ENCODE measurements around the gene HELZ2. TPM values are rescaled to one million over a fixed set of nuclear protein-coding genes. Genes with fewer than 3 reads are reported as not detected.

Gene HELZ2
- total RNA-seq, 1 experiment from 2014 or later, result 33.4 TPM

DNA sequence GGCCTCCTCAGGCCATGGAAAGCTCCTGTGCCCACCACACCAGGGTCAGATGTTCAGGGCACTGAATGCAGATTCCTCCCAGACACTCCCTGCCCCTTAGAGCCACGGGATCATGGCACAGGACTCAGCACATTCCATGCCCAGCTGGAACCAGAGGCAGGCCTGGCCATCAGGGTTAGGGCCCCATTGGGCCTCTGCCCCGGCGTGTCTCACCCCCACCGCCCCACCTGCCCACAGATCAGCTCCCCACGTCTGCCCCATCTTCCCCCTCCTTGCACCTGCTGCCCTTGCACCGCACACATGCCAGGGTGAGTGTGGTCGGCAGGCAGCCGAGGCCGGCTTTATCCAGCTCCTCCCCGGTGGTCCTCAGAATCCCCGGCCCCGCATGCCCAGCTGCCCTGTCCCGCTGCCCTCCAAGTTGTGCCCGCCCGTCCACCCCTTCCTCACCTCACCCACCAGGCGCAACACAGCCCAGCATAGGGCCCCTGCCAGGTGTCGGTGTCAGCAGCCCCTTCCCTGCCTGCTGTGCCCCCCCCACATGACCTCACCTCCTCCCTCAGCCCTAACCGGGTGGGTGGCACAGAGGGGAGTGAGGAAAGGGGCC is 24.3 kb downstream of the HELZ2 start:
- BruUV-seq (replicated peaks), result no TSS peak
- no peak for DNase-seq
- Histone ChIP-seq H3K9ac (ENCODE audit: low read length) (no peak overlapping the region), H3K4me2 (ENCODE audit: low read length) (no peak overlapping the region), H3K9me2 (replicated peaks; ENCODE audit: low read length) (no peaks in the 10 kb centered on the region), H3K4me1 (ENCODE audit: insufficient read depth, low read length) (peaks cover 29% of the 10 kb centered on the region), H3K36me3 (ENCODE audit: low read depth, low read length) (no peaks in the 10 kb centered on the region), H3K4me3 (ENCODE audit: low read length) (no peak overlapping the region), H3F3A (ENCODE audit: low read length, unreplicated experiment) (no peaks in the 10 kb centered on the region), H3K27ac (ENCODE audit: low read length) (no peak overlapping the region), H3K79me2 (ENCODE audit: low read length) (no peaks in the 10 kb centered on the region), H2AFZ (ENCODE audit: low read length) (no peak overlapping the region), H3K9me3 (ENCODE audit: low read length) (no peaks in the 10 kb centered on the region), H3K27me3 (ENCODE audit: low read length) (no peaks in the 10 kb centered on the region), H4K20me1 (ENCODE audit: low read length) (no peaks in the 10 kb centered on the region)
- CTCF ChIA-PET, result no interaction called here
- POLR2A ChIA-PET (ENCODE audit: unreplicated experiment), result no interaction called here
- intact Hi-C loops (cut with micrococcal nuclease), result no loop called here
- TF ChIP-seq, protein P1, sequence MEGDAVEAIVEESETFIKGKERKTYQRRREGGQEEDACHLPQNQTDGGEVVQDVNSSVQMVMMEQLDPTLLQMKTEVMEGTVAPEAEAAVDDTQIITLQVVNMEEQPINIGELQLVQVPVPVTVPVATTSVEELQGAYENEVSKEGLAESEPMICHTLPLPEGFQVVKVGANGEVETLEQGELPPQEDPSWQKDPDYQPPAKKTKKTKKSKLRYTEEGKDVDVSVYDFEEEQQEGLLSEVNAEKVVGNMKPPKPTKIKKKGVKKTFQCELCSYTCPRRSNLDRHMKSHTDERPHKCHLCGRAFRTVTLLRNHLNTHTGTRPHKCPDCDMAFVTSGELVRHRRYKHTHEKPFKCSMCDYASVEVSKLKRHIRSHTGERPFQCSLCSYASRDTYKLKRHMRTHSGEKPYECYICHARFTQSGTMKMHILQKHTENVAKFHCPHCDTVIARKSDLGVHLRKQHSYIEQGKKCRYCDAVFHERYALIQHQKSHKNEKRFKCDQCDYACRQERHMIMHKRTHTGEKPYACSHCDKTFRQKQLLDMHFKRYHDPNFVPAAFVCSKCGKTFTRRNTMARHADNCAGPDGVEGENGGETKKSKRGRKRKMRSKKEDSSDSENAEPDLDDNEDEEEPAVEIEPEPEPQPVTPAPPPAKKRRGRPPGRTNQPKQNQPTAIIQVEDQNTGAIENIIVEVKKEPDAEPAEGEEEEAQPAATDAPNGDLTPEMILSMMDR (conservative IDR thresholded peaks at IDR 0.05; ENCODE audit: low read depth, low read length), result no peak
- TF ChIP-seq EZH2 (IDR thresholded peaks at IDR 0.05; ENCODE audit: low read length, unreplicated experiment), result no peak
- no peak for TF ChIP-seq EZH2phosphoT487 (IDR thresholded peaks at IDR 0.05; ENCODE audit: borderline replicate concordance, low read length)
- ATAC-seq, result no peak

DNA sequence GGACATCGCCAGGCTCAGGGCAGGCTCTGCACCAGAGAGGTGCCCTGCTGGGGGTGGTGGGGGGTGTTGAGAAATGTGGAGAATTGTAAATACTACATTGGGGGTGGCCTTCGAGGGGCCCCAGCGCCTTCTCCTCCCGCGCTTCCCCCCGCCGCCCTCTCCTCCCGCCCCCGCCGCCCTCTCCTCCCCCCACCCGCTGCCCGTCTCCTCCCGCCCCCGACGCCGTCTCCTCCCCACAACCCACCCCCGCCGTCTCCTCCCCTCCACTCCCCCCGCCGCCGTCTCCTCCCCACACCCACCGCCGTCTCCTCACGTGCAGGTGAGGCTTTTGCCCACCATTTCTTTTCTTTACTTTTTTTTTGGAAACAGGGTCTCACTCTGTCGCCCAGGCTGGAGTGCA is 25.0 kb downstream of the HELZ2 start:
- CTCF ChIA-PET, result no interaction called here
- H3K9me2 ChIP-seq (replicated peaks; ENCODE audit: low read length), result no peaks in the 10 kb centered on the region
- H2AFZ ChIP-seq (ENCODE audit: low read length), result no peak overlapping the region
- DNase-seq (no peak), ATAC-seq (no peak)
- no peak overlapping the region for H3K4me3 ChIP-seq (ENCODE audit: low read length)
- no TSS peak for BruUV-seq (replicated peaks)
- no peak overlapping the region for H3K9ac ChIP-seq (ENCODE audit: low read length)
- no peaks in the 10 kb centered on the region for H3K36me3 ChIP-seq (ENCODE audit: low read depth, low read length)
- H3K27ac ChIP-seq (ENCODE audit: low read length), result no peak overlapping the region
- H3K4me2 ChIP-seq (ENCODE audit: low read length), result no peak overlapping the region
- H3K4me1 ChIP-seq (ENCODE audit: insufficient read depth, low read length), result peaks cover 36% of the 10 kb centered on the region
- no peaks in the 10 kb centered on the region for H3F3A ChIP-seq (ENCODE audit: low read length, unreplicated experiment)
- intact Hi-C loops (cut with micrococcal nuclease), result no loop called here
- no peaks in the 10 kb centered on the region for H3K27me3 ChIP-seq (ENCODE audit: low read length)
- POLR2A ChIA-PET (ENCODE audit: unreplicated experiment), result no interaction called here
- H4K20me1 ChIP-seq (ENCODE audit: low read length), result no peaks in the 10 kb centered on the region
- no peaks in the 10 kb centered on the region for H3K9me3 ChIP-seq (ENCODE audit: low read length)
- TF ChIP-seq, protein P1 (conservative IDR thresholded peaks at IDR 0.05; ENCODE audit: low read depth, low read length), result no peak
- TF ChIP-seq EZH2phosphoT487 (IDR thresholded peaks at IDR 0.05; ENCODE audit: borderline replicate concordance, low read length) (no peak), EZH2 (IDR thresholded peaks at IDR 0.05; ENCODE audit: low read length, unreplicated experiment) (no peak)
- H3K79me2 ChIP-seq (ENCODE audit: low read length), result no peaks in the 10 kb centered on the region

DNA sequence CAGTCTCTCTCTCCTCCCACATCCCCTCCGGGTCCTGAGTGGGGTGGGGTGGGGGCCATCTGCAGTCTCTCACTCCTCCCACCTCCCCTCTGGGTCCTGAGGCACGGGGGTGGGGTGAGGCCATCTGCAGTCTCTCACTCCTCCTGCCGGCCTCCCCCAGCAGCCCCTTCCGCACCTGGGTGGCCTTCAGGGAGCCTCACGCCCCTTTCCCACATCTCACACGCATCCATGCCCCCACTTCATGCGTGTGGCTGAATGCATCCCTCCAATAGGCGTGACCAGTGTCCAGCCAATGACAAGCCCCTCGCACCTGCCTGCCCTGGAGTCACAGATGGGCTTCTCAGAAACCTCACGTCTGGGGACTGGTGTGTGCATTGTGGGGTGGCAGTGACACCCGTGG is 25.5 kb downstream of the HELZ2 start:
- H3K4me3 ChIP-seq (ENCODE audit: low read length), result no peak overlapping the region
- H3K79me2 ChIP-seq (ENCODE audit: low read length), result no peaks in the 10 kb centered on the region
- no peak overlapping the region for H2AFZ ChIP-seq (ENCODE audit: low read length)
- no peaks in the 10 kb centered on the region for H3K36me3 ChIP-seq (ENCODE audit: low read depth, low read length)
- H3F3A ChIP-seq (ENCODE audit: low read length, unreplicated experiment), result no peaks in the 10 kb centered on the region
- BruUV-seq (replicated peaks), result no TSS peak
- no peaks in the 10 kb centered on the region for H3K9me3 ChIP-seq (ENCODE audit: low read length)
- H3K4me1 ChIP-seq (ENCODE audit: insufficient read depth, low read length), result peaks cover 36% of the 10 kb centered on the region
- ATAC-seq, result no peak
- H4K20me1 ChIP-seq (ENCODE audit: low read length), result no peaks in the 10 kb centered on the region
- no peak for DNase-seq
- H3K9ac ChIP-seq (ENCODE audit: low read length), result no peak overlapping the region
- H3K27ac ChIP-seq (ENCODE audit: low read length), result no peak overlapping the region
- ChIA-PET CTCF (no interaction called here), POLR2A (ENCODE audit: unreplicated experiment) (no interaction called here)
- no peaks in the 10 kb centered on the region for H3K9me2 ChIP-seq (replicated peaks; ENCODE audit: low read length)
- intact Hi-C loops (cut with micrococcal nuclease), result no loop called here
- H3K4me2 ChIP-seq (ENCODE audit: low read length), result no peak overlapping the region
- TF ChIP-seq, protein P1 (conservative IDR thresholded peaks at IDR 0.05; ENCODE audit: low read depth, low read length), result no peak
- TF ChIP-seq EZH2 (IDR thresholded peaks at IDR 0.05; ENCODE audit: low read length, unreplicated experiment) (no peak), EZH2phosphoT487 (IDR thresholded peaks at IDR 0.05; ENCODE audit: borderline replicate concordance, low read length) (no peak)
- H3K27me3 ChIP-seq (ENCODE audit: low read length), result no peaks in the 10 kb centered on the region

Measured in PC-3 (cell line).